ENCODE measurements around the gene RBM20. TPM values are rescaled to one million over a fixed set of nuclear protein-coding genes. Genes with fewer than 3 reads are reported as not detected.

Gene RBM20
- total and polyA plus RNA-seq, 10 of the 15 experiments (the other 5 are each of a cell fraction or from before 2014, with no cell fraction given): 0.04 to 0.26 (median 0.15) TPM

DNA sequence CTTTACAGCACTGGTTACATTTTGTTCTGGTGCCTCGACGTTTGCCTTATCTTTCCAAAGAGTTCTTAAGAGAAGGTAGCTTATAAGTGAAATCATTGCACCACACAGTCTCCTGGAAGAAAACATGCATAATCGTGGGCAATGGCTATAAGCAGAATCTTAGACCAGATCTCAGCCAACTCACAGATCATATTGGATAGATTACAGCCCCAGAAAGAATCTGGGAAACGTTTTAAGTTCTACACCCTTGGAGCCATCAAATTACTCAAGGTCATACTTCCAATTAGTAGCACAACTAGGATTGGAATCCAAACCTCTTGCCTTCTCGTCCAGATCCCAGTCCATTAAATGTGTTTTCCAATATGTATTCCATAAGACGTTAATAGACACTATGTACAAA is 218.8 kb downstream of the RBM20 start (continued):
- TF ChIP-seq, protein P1, sequence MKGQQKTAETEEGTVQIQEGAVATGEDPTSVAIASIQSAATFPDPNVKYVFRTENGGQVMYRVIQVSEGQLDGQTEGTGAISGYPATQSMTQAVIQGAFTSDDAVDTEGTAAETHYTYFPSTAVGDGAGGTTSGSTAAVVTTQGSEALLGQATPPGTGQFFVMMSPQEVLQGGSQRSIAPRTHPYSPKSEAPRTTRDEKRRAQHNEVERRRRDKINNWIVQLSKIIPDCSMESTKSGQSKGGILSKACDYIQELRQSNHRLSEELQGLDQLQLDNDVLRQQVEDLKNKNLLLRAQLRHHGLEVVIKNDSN (IDR thresholded peaks at IDR 0.05; ENCODE audit: borderline replicate concordance, extremely low read length, insufficient read depth, low read depth, low read length): no peak
- TF ChIP-seq NRF1 (conservative IDR thresholded peaks at IDR 0.05; ENCODE audit: low read depth, low read length) (no peak), NFYA (IDR thresholded peaks at IDR 0.05; ENCODE audit: borderline replicate concordance, low read depth, low read length) (no peak), GATAD2B (conservative IDR thresholded peaks at IDR 0.05; ENCODE audit: low read depth) (no peak), FOS (IDR thresholded peaks at IDR 0.05; ENCODE audit: borderline replicate concordance, extremely low read depth, insufficient read length) (no peak)
- TF ChIP-seq, protein P2, sequence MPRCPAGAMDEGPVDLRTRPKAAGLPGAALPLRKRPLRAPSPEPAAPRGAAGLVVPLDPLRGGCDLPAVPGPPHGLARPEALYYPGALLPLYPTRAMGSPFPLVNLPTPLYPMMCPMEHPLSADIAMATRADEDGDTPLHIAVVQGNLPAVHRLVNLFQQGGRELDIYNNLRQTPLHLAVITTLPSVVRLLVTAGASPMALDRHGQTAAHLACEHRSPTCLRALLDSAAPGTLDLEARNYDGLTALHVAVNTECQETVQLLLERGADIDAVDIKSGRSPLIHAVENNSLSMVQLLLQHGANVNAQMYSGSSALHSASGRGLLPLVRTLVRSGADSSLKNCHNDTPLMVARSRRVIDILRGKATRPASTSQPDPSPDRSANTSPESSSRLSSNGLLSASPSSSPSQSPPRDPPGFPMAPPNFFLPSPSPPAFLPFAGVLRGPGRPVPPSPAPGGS (IDR thresholded peaks at IDR 0.05; ENCODE audit: borderline replicate concordance, insufficient read depth, low read depth, low read length, poor library complexity, severe bottlenecking): no peak
- TF ChIP-seq, protein P3, sequence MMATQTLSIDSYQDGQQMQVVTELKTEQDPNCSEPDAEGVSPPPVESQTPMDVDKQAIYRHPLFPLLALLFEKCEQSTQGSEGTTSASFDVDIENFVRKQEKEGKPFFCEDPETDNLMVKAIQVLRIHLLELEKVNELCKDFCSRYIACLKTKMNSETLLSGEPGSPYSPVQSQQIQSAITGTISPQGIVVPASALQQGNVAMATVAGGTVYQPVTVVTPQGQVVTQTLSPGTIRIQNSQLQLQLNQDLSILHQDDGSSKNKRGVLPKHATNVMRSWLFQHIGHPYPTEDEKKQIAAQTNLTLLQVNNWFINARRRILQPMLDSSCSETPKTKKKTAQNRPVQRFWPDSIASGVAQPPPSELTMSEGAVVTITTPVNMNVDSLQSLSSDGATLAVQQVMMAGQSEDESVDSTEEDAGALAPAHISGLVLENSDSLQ (IDR thresholded peaks at IDR 0.05): no peak
- TF ChIP-seq, protein P4, sequence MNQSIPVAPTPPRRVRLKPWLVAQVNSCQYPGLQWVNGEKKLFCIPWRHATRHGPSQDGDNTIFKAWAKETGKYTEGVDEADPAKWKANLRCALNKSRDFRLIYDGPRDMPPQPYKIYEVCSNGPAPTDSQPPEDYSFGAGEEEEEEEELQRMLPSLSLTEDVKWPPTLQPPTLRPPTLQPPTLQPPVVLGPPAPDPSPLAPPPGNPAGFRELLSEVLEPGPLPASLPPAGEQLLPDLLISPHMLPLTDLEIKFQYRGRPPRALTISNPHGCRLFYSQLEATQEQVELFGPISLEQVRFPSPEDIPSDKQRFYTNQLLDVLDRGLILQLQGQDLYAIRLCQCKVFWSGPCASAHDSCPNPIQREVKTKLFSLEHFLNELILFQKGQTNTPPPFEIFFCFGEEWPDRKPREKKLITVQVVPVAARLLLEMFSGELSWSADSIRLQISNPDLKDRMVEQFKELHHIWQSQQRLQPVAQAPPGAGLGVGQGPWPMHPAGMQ (IDR thresholded peaks at IDR 0.05; ENCODE audit: borderline replicate concordance): no peak

Measured in GM12878 (cell line).